HCT116 (cell line): ENCODE data around the gene DLX3. TPM values are rescaled to one million over a fixed set of nuclear protein-coding genes. Genes with fewer than 3 reads are reported as not detected.

Experiments used
- ATAC-seq: fragments of 200-7000 bp; cut with Tn5 transposase; 2 replicates; pipeline ENCODE4 v1.9.1; 2020; ENCODE audit warnings: mild to moderate bottlenecking, moderate library complexity
- BruUV-seq: library from RNA; stranded (reverse); fragments of 400-500 nt; replicated peaks from 2 replicates; lab custom pipeline; 2021; lab: Mats Ljungman, UMichigan
- CTCF ChIA-PET: fragments of 300-600 bp; sonication (Branson Sonifier 250); formaldehyde crosslinking; loops from one replicate; lab custom pipeline; 2021; ENCODE audit warnings: antibody characterized with exemption; lab: Charles Lee
- POLR2A ChIA-PET: fragments of 300-600, 350-600 bp; sonication (Branson Sonifier 250); formaldehyde crosslinking; loops from one replicate; lab custom pipeline; 2021; ENCODE audit warnings: antibody characterized with exemption; lab: Charles Lee
- RAD21 ChIA-PET, 2 experiments: fragments of 300-600 bp; sonication (Branson Sonifier 250); formaldehyde crosslinking; loops; one replicate each; lab custom pipeline; 2023; ENCODE audit warnings: low total read pairs in 2 of 2; ENCODE audit not compliant: uncharacterized antibody in 2 of 2, unreplicated experiment in 2 of 2, low non-redundant PET in 1 of 2; lab: Charles Lee
- DNase-seq: peaks from one replicate; pipeline ENCODE4 v3.0.0-alpha.2; 2010; ENCODE audit warnings: low read depth, low spot score
- H2AFZ ChIP-seq: fragments of 200-600 bp; shearing (Covaris generic), sonication (generic); 2 replicates; pipeline ENCODE4 v1.6.1; 2017; ENCODE audit warnings: low read depth, mixed run types, mixed read lengths, antibody characterized with exemption, low read length; ENCODE audit not compliant: poor library complexity, severe bottlenecking
- H3K27ac ChIP-seq: 2 replicates; pipeline ENCODE4 v1.5.1; 2012; ENCODE audit warnings: low read depth, low read length
- H3K27me3 ChIP-seq: fragments of 200-600 bp; sonication (generic); 2 replicates; pipeline ENCODE4 v1.6.1; 2016; ENCODE audit warnings: mixed run types, low read length, mixed read lengths; ENCODE audit not compliant: insufficient read depth
- H3K36me3 ChIP-seq, 2 experiments: fragments of 200-500 bp in 1 of 2; fragments of 200-600 bp in 1 of 2; sonication (Bioruptor generic) in 1 of 2; sonication (generic) in 1 of 2; 2 replicates each; pipeline versions ENCODE4 v1.5.1 to v1.6.1; 2014 to 2016; ENCODE audit warnings: low read length in 2 of 2, inconsistent platforms in 1 of 2, mixed read lengths in 1 of 2, mixed run types in 1 of 2; ENCODE audit not compliant: insufficient read depth in 2 of 2, control insufficient read depth in 1 of 2
- H3K4me1 ChIP-seq, 2 experiments: fragments of 200-600 bp in 1 of 2; sonication (generic) in 1 of 2; 2 replicates each; pipeline versions ENCODE4 v1.5.1 to v1.6.1; 2012 to 2017; ENCODE audit warnings: low read length in 2 of 2, inconsistent platforms in 1 of 2, mild to moderate bottlenecking in 1 of 2, mixed read lengths in 1 of 2, mixed run types in 1 of 2, moderate library complexity in 1 of 2; ENCODE audit not compliant: insufficient read depth in 2 of 2, control insufficient read depth in 1 of 2
- H3K4me2 ChIP-seq: fragments of 200-600 bp; sonication (generic); 2 replicates; pipeline ENCODE4 v1.6.1; 2017; ENCODE audit warnings: mixed run types, low read length, mixed read lengths
- H3K4me3 ChIP-seq, 2 experiments: fragments of 200-600 bp in 1 of 2; sonication (generic) in 1 of 2; replicated peaks in 1 of 2; 2 replicates each; pipeline ENCODE4 v1.5.1; 2011 to 2016; ENCODE audit warnings: low read length in 2 of 2, control low read depth in 1 of 2, low read depth in 1 of 2, mild to moderate bottlenecking in 1 of 2, mixed read lengths in 1 of 2, mixed run types in 1 of 2
- H3K79me2 ChIP-seq: fragments of 200-600 bp; sonication (generic); 2 replicates; pipeline ENCODE4 v1.6.1; 2017; ENCODE audit warnings: mild to moderate bottlenecking, mixed run types, low read length, moderate library complexity, mixed read lengths; ENCODE audit not compliant: insufficient read depth
- H3K9ac ChIP-seq: fragments of 200-600 bp; sonication (generic); 2 replicates; pipeline ENCODE4 v1.6.1; 2016; ENCODE audit warnings: low read length, mixed read lengths
- H3K9me2 ChIP-seq: fragments of 200-600 bp; sonication (generic), shearing (Covaris generic); 2 replicates; pipeline ENCODE4 v1.6.1; 2017; ENCODE audit warnings: mixed run types, mild to moderate bottlenecking, moderate library complexity; ENCODE audit not compliant: insufficient read depth
- H3K9me3 ChIP-seq, 2 experiments: fragments of 200-500 bp in 1 of 2; fragments of 200-600 bp in 1 of 2; sonication (Bioruptor generic) in 1 of 2; sonication (generic) in 1 of 2; 2 replicates each; pipeline ENCODE4 v1.6.1; 2014 to 2017; ENCODE audit warnings: low read length in 2 of 2, mixed read lengths in 2 of 2, inconsistent platforms in 1 of 2, low read depth in 1 of 2, mild to moderate bottlenecking in 1 of 2, mixed run types in 1 of 2, moderate library complexity in 1 of 2; ENCODE audit not compliant: control insufficient read depth in 1 of 2, insufficient read depth in 1 of 2
- H4K20me1 ChIP-seq: fragments of 200-600 bp; sonication (generic), shearing (Covaris generic); 2 replicates; pipeline ENCODE4 v1.6.1; 2017; ENCODE audit warnings: mixed run types, mild to moderate bottlenecking, moderate library complexity; ENCODE audit not compliant: insufficient read depth
- CBX3 ChIP-seq: IDR thresholded peaks from 2 replicates; pipeline ENCODE4 v1.6.1; 2012; ENCODE audit warnings: low read depth
- CEBPB ChIP-seq: IDR thresholded peaks from 2 replicates; pipeline ENCODE4 v1.6.1; 2012; ENCODE audit warnings: low read depth
- EGR1 ChIP-seq: IDR thresholded peaks from 2 replicates; pipeline ENCODE4 v1.6.1; 2012; ENCODE audit warnings: low read depth
- ELF1 ChIP-seq: IDR thresholded peaks from 2 replicates; pipeline ENCODE4 v1.6.1; 2012; ENCODE audit warnings: low read depth, borderline replicate concordance
- EZH2 ChIP-seq: fragments of 200-600 bp; sonication (generic); IDR thresholded peaks from 2 replicates; pipeline ENCODE4 v1.6.1; 2017; ENCODE audit warnings: antibody characterized with exemption, mixed run types
- EZH2phosphoT487 ChIP-seq: fragments of 200-600 bp; IDR thresholded peaks from 2 replicates; pipeline ENCODE4 v1.6.1; 2018; ENCODE audit warnings: antibody characterized with exemption, borderline replicate concordance
- FOSL1 ChIP-seq: IDR thresholded peaks from 2 replicates; pipeline ENCODE4 v1.6.1; 2012; ENCODE audit warnings: low read depth
- JUND ChIP-seq: IDR thresholded peaks from 2 replicates; pipeline ENCODE4 v1.6.1; 2012
- MAX ChIP-seq: IDR thresholded peaks from 2 replicates; pipeline ENCODE4 v1.6.1; 2012
- POLR2A ChIP-seq: IDR thresholded peaks from 2 replicates; pipeline ENCODE4 v1.7.0; 2011; ENCODE audit warnings: borderline replicate concordance; ENCODE audit not compliant: insufficient read depth, insufficient read length; ENCODE audit errors: extremely low read depth
- POLR2AphosphoS5 ChIP-seq: IDR thresholded peaks from 2 replicates; pipeline ENCODE4 v1.6.1; 2011; ENCODE audit warnings: mild to moderate bottlenecking, low read depth, low read length, moderate library complexity
- RAD21 ChIP-seq: IDR thresholded peaks from 2 replicates; pipeline ENCODE4 v1.6.1; 2012; ENCODE audit warnings: low read depth, mild to moderate bottlenecking
- REST ChIP-seq: IDR thresholded peaks from 2 replicates; pipeline ENCODE4 v1.6.1; 2012; ENCODE audit warnings: low read depth
- SIN3A ChIP-seq: IDR thresholded peaks from 2 replicates; pipeline ENCODE4 v1.6.1; 2012; ENCODE audit warnings: low read depth
- SP1 ChIP-seq: IDR thresholded peaks from 2 replicates; pipeline ENCODE4 v1.6.1; 2012; ENCODE audit warnings: low read depth
- SRF ChIP-seq: IDR thresholded peaks from 2 replicates; pipeline ENCODE4 v1.6.1; 2012; ENCODE audit warnings: low read depth
- TCF7L2 ChIP-seq: IDR thresholded peaks from 2 replicates; pipeline ENCODE4 v1.7.0; 2011; ENCODE audit warnings: borderline replicate concordance, inconsistent platforms; ENCODE audit not compliant: insufficient read depth, insufficient read length; ENCODE audit errors: extremely low read depth
- ZBTB33 ChIP-seq: IDR thresholded peaks from 2 replicates; pipeline ENCODE4 v1.6.1; 2011; ENCODE audit warnings: mild to moderate bottlenecking, low read length, moderate library complexity; ENCODE audit not compliant: insufficient replicate concordance; ENCODE audit errors: extremely low read depth
- ZFX ChIP-seq: fragments of 450-650 bp; IDR thresholded peaks from 2 replicates; pipeline ENCODE4 v1.6.1; 2017
- ZNF274 ChIP-seq: fragments of 200-500 bp; sonication (Bioruptor generic); IDR thresholded peaks from 2 replicates; pipeline ENCODE4 v1.6.1; 2014; ENCODE audit warnings: mild to moderate bottlenecking, low read depth, low read length, inconsistent platforms
- intact Hi-C: fragments of 100-400 bp; cut with micrococcal nuclease; formaldehyde crosslinking; loops from 2 replicates; pipeline ENCODE4 v1.10.0; 2022
- total RNA-seq: library from RNA; stranded (reverse); gene quantifications from one replicate; pipeline ENCODE4 v1.2.1, GENCODE V29; 2021; ENCODE audit not compliant: unreplicated experiment

Gene DLX3
- total RNA-seq, 1 experiment from 2014 or later: not detected

GRCh38 chr17:50027172-50027880, 32.3 kb upstream of the DLX3 start:
- H3K9me3 ChIP-seq: peaks cover 0 to 16% of the 10 kb centered on the region in 2 experiments; a peak in 2 of 4 replicates
- BruUV-seq: TSS peak; percentile 90
- ATAC-seq (peak; percentile 78), DNase-seq (peak; percentile 84)
- ChIA-PET POLR2A (interaction anchor here (0.6 to 7.2 kb wide), 8 partner anchors 9 to 67 kb away, joined by 3 to 99 read pairs (median 4); partner anchors contain the start of genes ITGA3 and PDK2), RAD21 (interaction anchor here (0.6 to 3.3 kb wide), 12 partner anchors 29 to 66 kb away, joined by 3 to 15 read pairs (median 5); partner anchors contain the start of gene ITGA3 (in 2 of the 2)), CTCF (interaction anchor here (0.6 to 4.2 kb wide), 19 partner anchors 8 to 492 kb away, joined by 3 to 42 read pairs (median 6); partner anchors contain the start of genes ITGA3, PDK2 and TMEM92)
- H3K9me2 ChIP-seq: no peaks in the 10 kb centered on the region
- no peaks in the 10 kb centered on the region for H4K20me1 ChIP-seq
- H3K4me2 ChIP-seq: peak overlapping the region; percentile 84
- H3K9ac ChIP-seq: peak overlapping the region; percentile 54
- peak overlapping the region; percentile 52 to 55 for H3K4me3 ChIP-seq
- H3K36me3 ChIP-seq: no peaks in the 10 kb centered on the region
- H3K27me3 ChIP-seq: no peaks in the 10 kb centered on the region
- H3K27ac ChIP-seq: peak overlapping the region; percentile 93
- peak overlapping the region; percentile 20 for H2AFZ ChIP-seq
- peaks cover 28 to 44% of the 10 kb centered on the region in 2 experiments for H3K4me1 ChIP-seq
- intact Hi-C loops: loop anchor here (1.0 to 2.0 kb wide), 3 partner anchors 28 to 60 kb away; no protein-coding TSS in a partner anchor
- no peaks in the 10 kb centered on the region for H3K79me2 ChIP-seq
- peak; percentile 54; the same call in 1 of the 2 replicates for TF ChIP-seq ZFX
- TF ChIP-seq SIN3A: no peak
- peak; percentile 77 for TF ChIP-seq ZBTB33
- TF ChIP-seq SP1: peak; percentile 90
- no peak for TF ChIP-seq POLR2A
- no peak for TF ChIP-seq TCF7L2
- TF ChIP-seq SRF: no peak
- TF ChIP-seq MAX: peak; percentile 79
- no peak for TF ChIP-seq ZNF274
- no peak for TF ChIP-seq ELF1
- peak; percentile 59 for TF ChIP-seq POLR2AphosphoS5
- TF ChIP-seq EGR1: no peak
- no peak for TF ChIP-seq EZH2
- TF ChIP-seq REST: no peak
- TF ChIP-seq RAD21: peak; percentile 39; the same call in 1 of the 2 replicates
- TF ChIP-seq EZH2phosphoT487: no peak
- peak; percentile 75; the same call in 1 of the 2 replicates for TF ChIP-seq CBX3
- no peak; the same call in 1 of the 2 replicates for TF ChIP-seq FOSL1
- TF ChIP-seq CEBPB: no peak
- TF ChIP-seq JUND: no peak; the same call in none of the 2 replicates
